Measurements from ENCODE around the gene NDUFA13. TPM values are rescaled to one million over a fixed set of nuclear protein-coding genes. Genes with fewer than 3 reads are reported as not detected.

The NDUFA13 gene
- total and polyA plus RNA-seq, 2 donors, result 219 to 433 TPM

DNA sequence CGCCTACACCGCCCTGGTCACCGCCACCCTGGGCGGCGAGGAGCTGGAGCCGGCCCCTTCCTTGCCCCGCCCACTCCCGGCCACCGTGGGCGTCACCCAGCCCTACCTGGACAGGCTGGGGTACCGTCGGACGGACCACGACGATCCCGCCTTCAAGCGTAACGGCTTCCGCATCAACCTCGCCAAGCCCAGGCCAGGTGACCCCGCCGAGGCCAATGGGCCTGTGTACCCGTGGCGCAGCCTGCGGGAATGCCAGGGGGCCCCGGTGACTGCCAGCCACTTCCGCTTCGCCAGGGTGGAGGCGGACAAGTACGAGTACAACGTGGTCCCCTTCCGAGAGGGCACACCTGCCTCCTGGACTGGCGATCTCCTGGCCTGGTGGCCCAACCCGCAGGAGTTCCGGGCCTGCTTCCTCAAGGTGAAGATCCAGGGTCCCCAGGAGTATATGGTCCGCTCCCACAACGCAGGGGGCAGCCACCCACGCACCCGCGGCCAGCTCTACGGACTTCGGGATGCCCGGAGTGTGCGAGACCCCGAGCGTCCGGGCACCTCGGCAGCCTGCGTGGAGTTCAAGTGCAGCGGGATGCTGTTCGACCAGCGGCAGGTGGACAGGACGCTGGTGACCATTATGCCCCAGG, 29.0 kb downstream of the NDUFA13 start:
- Histone ChIP-seq H3K36me3 (ENCODE audit: control insufficient read depth in 2 of 2, insufficient read depth in 2 of 2, low read length in 1 of 2) (no peaks in the 10 kb centered on the region), H3K9me3 (ENCODE audit: control insufficient read depth in 2 of 2, insufficient read depth in 1 of 2, low read length in 1 of 2) (peaks cover 3 to 31% of the 10 kb centered on the region in 2 donors), H3K4me3 (ENCODE audit: low read length in 2 of 2) (no peak overlapping the region), H3K27ac (ENCODE audit: low read depth in 1 of 2, low read length in 1 of 2) (no peak overlapping the region), H3K4me1 (ENCODE audit: control insufficient read depth in 2 of 2, insufficient read depth in 2 of 2, low read length in 2 of 2) (peaks cover 11 to 13% of the 10 kb centered on the region in 2 donors), H3K27me3 (ENCODE audit: control insufficient read depth in 2 of 2, insufficient read depth in 1 of 2, low read length in 1 of 2) (peaks cover 14 to 36% of the 10 kb centered on the region in 2 donors)
- 94% methylated on average over 53 of the region's 53 CpGs for WGBS
- DNase-seq (ENCODE audit: low read depth in 6 of 9, low spot score in 9 of 9), result no peak

DNA sequence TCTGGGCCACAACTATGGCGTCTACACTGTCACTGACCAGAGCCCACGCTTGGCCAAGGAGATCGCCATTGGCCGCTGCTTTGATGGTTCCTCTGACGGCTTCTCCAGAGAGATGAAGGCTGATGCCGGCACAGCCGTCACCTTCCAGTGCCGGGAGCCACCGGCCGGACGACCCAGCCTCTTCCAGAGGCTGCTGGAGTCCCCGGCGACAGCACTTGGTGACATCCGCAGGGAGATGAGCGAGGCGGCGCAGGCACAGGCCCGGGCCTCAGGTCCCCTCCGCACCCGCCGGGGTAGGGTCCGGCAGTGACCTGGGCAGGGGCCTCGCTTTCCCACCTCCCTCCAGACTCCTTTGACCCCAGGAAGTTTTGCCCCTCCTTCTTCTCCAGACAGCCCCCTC, 29.7 kb downstream of the NDUFA13 start:
- peaks cover 3 to 27% of the 10 kb centered on the region in 2 donors for H3K9me3 ChIP-seq (ENCODE audit: control insufficient read depth in 2 of 2, insufficient read depth in 1 of 2, low read length in 1 of 2)
- H3K4me3 ChIP-seq (ENCODE audit: low read length in 2 of 2), result no peak overlapping the region
- 96% methylated on average over 23 of the region's 23 CpGs for WGBS
- peaks cover 8 to 30% of the 10 kb centered on the region in 2 donors for H3K27me3 ChIP-seq (ENCODE audit: control insufficient read depth in 2 of 2, insufficient read depth in 1 of 2, low read length in 1 of 2)
- H3K36me3 ChIP-seq (ENCODE audit: control insufficient read depth in 2 of 2, insufficient read depth in 2 of 2, low read length in 1 of 2), result no peaks in the 10 kb centered on the region
- peaks cover 9 to 10% of the 10 kb centered on the region in 2 donors for H3K4me1 ChIP-seq (ENCODE audit: control insufficient read depth in 2 of 2, insufficient read depth in 2 of 2, low read length in 2 of 2)
- no peak overlapping the region for H3K27ac ChIP-seq (ENCODE audit: low read depth in 1 of 2, low read length in 1 of 2)
- no peak for DNase-seq (ENCODE audit: low read depth in 6 of 9, low spot score in 9 of 9)

DNA sequence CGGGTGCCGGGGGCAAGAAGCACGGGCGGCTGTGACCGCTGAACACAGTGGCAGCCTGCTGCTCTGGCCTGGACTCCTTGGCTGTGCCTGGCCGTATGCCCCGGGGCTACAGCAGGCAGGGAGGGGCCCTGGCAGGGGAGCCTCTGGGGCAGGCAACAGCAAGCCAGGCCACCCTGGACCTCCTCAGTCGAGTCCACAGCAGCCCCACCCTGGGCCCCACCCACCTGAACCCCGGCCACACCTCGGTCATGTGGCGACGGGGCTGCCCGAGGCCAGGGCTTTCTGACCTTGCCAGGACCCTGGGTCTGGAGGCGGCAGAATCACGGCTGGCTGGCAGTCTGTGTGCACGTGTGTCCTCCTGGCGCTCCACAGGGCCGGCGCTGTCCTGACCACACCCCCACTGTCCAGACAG, 30.7 kb downstream of the NDUFA13 start:
- Histone ChIP-seq H3K4me3 (ENCODE audit: low read length in 2 of 2) (no peak overlapping the region), H3K36me3 (ENCODE audit: control insufficient read depth in 2 of 2, insufficient read depth in 2 of 2, low read length in 1 of 2) (no peaks in the 10 kb centered on the region), H3K27me3 (ENCODE audit: control insufficient read depth in 2 of 2, insufficient read depth in 1 of 2, low read length in 1 of 2) (peaks cover 0 to 19% of the 10 kb centered on the region in 2 donors), H3K4me1 (ENCODE audit: control insufficient read depth in 2 of 2, insufficient read depth in 2 of 2, low read length in 2 of 2) (no peaks in the 10 kb centered on the region), H3K27ac (ENCODE audit: low read depth in 1 of 2, low read length in 1 of 2) (no peak overlapping the region), H3K9me3 (ENCODE audit: control insufficient read depth in 2 of 2, insufficient read depth in 1 of 2, low read length in 1 of 2) (peaks cover 3 to 25% of the 10 kb centered on the region in 2 donors)
- DNase-seq (ENCODE audit: low read depth in 6 of 9, low spot score in 9 of 9), result no peak
- WGBS, result 89% methylated on average over 19 of the region's 19 CpGs

DNA sequence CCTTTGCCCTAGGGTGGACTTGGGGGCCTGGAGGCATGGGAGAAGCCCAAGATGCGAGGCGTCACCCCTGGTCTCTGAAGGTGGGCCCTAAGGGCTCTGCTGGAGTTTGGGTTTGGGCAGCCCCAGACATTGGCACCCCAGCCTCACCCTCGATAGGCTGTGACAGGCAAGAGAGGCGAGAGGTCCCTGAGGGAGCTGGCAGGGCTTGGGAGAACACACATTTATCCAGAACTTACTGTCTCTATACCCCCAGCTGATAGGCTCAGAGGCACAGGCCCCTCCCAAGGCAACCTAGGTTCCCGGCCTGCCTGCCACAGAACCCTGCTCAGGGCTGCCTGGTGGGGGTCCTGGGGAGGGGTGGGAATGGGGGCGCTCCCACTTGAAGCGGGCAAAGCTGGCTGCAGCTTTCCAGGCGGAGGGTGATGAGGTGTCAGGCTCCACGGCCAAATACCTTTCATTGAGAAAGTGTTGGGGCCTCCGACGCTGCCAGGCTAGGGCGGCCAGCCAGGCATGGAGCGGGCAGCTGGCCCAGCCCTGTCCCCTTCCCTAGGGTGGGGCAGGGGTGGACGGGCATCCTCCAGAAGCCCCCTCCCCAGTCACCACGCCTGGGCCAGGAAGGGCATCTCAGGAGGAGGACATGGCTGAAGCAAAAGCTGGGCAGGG, 31.8 kb downstream of the NDUFA13 start:
- H3K9me3 ChIP-seq (ENCODE audit: control insufficient read depth in 2 of 2, insufficient read depth in 1 of 2, low read length in 1 of 2), result peaks cover 3 to 25% of the 10 kb centered on the region in 2 donors
- H3K4me1 ChIP-seq (ENCODE audit: control insufficient read depth in 2 of 2, insufficient read depth in 2 of 2, low read length in 2 of 2), result no peaks in the 10 kb centered on the region
- H3K36me3 ChIP-seq (ENCODE audit: control insufficient read depth in 2 of 2, insufficient read depth in 2 of 2, low read length in 1 of 2), result no peaks in the 10 kb centered on the region
- no peak for DNase-seq (ENCODE audit: low read depth in 6 of 9, low spot score in 9 of 9)
- H3K27me3 ChIP-seq (ENCODE audit: control insufficient read depth in 2 of 2, insufficient read depth in 1 of 2, low read length in 1 of 2), result peaks cover 0 to 13% of the 10 kb centered on the region in 2 donors
- WGBS, result 84% methylated on average over 15 of the region's 15 CpGs
- H3K27ac ChIP-seq (ENCODE audit: low read depth in 1 of 2, low read length in 1 of 2), result no peak overlapping the region
- H3K4me3 ChIP-seq (ENCODE audit: low read length in 2 of 2), result no peak overlapping the region

DNA sequence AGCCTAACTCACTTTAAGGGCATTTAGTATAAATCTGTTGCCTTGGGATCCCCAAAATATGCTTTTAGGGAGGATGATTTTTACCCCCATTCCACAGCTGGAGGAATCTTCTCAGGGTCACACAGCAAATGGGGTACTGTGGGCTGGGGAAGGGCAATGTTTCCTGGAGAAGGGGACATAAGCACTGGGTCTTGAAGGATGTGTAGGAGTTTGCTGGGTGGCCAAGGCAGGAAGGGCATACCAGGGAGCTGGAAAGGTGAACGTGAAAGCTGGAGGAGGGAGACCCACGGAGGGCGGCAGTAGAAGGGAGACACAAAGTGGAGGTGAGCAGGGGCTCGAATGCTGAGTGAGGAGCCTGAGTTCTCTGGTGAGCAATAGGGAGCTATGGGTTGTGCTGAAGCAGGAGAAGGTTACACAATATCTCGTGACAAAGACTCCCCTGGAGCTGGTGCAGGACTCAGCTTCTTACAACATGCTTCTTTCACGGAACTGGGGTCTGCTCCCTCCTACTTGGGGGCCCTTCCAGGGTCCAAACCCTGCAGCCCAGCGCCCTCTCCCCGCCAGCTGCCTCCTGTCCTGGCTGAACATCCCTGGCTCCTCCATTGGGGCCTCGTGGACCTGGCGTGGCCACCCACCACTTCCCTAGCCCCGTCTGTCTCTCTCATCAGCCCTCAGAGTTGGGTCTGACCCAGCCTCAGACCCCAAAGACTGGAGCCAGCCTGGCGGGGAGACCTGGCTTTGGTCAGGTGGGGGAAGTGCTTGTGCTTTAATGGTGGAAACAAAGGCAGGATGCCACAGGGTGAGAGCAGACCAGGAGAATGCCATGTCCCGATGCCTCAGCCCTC, 33.1 kb downstream of the NDUFA13 start:
- 66% methylated on average over 13 of the region's 13 CpGs for WGBS
- Histone ChIP-seq H3K36me3 (ENCODE audit: control insufficient read depth in 2 of 2, insufficient read depth in 2 of 2, low read length in 1 of 2) (no peaks in the 10 kb centered on the region), H3K4me3 (ENCODE audit: low read length in 2 of 2) (no peak overlapping the region), H3K4me1 (ENCODE audit: control insufficient read depth in 2 of 2, insufficient read depth in 2 of 2, low read length in 2 of 2) (no peaks in the 10 kb centered on the region), H3K27me3 (ENCODE audit: control insufficient read depth in 2 of 2, insufficient read depth in 1 of 2, low read length in 1 of 2) (peaks cover 0 to 13% of the 10 kb centered on the region in 2 donors), H3K27ac (ENCODE audit: low read depth in 1 of 2, low read length in 1 of 2) (no peak overlapping the region), H3K9me3 (ENCODE audit: control insufficient read depth in 2 of 2, insufficient read depth in 1 of 2, low read length in 1 of 2) (peaks cover 1 to 20% of the 10 kb centered on the region in 2 donors)
- DNase-seq (ENCODE audit: low read depth in 6 of 9, low spot score in 9 of 9), result no peak

DNA sequence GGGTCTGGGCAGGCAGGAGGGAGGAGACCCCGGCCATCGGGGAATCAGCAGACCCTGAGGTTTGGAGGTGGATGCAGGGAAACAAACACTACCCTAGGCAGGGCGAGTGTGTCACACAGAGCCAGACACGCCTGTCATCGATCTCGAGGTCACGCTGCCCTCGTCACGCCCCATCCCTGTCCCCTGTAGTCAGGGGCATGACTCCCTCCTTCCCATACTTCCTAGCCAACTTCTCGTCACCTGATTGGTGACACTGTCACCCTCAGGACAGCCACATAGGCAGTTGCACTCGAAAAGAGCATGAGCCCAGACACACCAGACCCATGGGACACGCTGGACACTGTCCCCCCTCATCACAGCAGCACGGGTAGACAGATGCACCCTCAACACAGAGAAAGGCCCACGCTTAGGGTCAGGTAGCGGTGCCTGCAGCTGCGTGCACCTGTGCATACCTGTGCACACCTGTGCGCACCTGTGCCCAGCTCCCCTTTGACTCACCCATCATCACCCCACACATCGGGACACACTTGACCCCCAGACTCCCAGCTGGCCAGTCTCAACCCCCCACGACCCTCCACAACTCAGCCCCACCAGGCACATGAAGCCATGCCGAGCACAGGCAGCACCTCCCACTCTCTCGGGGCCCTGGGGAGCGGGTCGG, 33.9 kb downstream of the NDUFA13 start:
- Histone ChIP-seq H3K4me3 (ENCODE audit: low read length in 2 of 2) (no peak overlapping the region), H3K4me1 (ENCODE audit: control insufficient read depth in 2 of 2, insufficient read depth in 2 of 2, low read length in 2 of 2) (no peaks in the 10 kb centered on the region), H3K9me3 (ENCODE audit: control insufficient read depth in 2 of 2, insufficient read depth in 1 of 2, low read length in 1 of 2) (peaks cover under 1 to 13% of the 10 kb centered on the region in 2 donors), H3K36me3 (ENCODE audit: control insufficient read depth in 2 of 2, insufficient read depth in 2 of 2, low read length in 1 of 2) (no peaks in the 10 kb centered on the region), H3K27me3 (ENCODE audit: control insufficient read depth in 2 of 2, insufficient read depth in 1 of 2, low read length in 1 of 2) (peaks cover 0 to 13% of the 10 kb centered on the region in 2 donors), H3K27ac (ENCODE audit: low read depth in 1 of 2, low read length in 1 of 2) (no peak overlapping the region)
- no peak for DNase-seq (ENCODE audit: low read depth in 6 of 9, low spot score in 9 of 9)
- 86% methylated on average over 23 of the region's 23 CpGs for WGBS

DNA sequence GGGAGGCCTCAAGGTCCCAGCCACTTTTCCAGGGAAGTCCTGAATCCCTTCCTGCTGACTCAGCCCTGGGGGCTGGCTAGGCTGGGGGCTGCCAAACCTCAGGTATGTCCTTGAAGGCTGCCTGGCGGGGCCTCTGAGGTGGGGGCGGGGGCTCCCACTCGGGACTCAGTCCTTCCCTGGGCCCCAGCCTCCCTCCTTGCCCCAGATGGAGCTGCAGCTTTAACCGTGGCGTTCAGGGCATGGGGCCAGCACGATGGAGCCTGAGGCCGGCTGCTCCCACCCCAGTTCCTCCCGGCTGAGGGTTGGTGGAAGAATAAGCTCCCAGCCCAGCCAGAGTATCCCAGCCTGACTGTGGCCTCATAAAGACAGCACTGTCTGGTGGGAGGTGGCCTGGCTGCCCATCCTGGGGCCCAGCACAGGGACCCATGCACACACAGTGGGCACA, 34.5 kb downstream of the NDUFA13 start:
- Histone ChIP-seq H3K27me3 (ENCODE audit: control insufficient read depth in 2 of 2, insufficient read depth in 1 of 2, low read length in 1 of 2) (peaks cover 0 to 13% of the 10 kb centered on the region in 2 donors), H3K9me3 (ENCODE audit: control insufficient read depth in 2 of 2, insufficient read depth in 1 of 2, low read length in 1 of 2) (peaks cover 0 to 7% of the 10 kb centered on the region in 2 donors), H3K27ac (ENCODE audit: low read depth in 1 of 2, low read length in 1 of 2) (no peak overlapping the region), H3K4me3 (ENCODE audit: low read length in 2 of 2) (no peak overlapping the region), H3K36me3 (ENCODE audit: control insufficient read depth in 2 of 2, insufficient read depth in 2 of 2, low read length in 1 of 2) (no peaks in the 10 kb centered on the region), H3K4me1 (ENCODE audit: control insufficient read depth in 2 of 2, insufficient read depth in 2 of 2, low read length in 2 of 2) (no peaks in the 10 kb centered on the region)
- WGBS, result 75% methylated on average over 8 of the region's 8 CpGs
- DNase-seq (ENCODE audit: low read depth in 6 of 9, low spot score in 9 of 9), result no peak

DNA sequence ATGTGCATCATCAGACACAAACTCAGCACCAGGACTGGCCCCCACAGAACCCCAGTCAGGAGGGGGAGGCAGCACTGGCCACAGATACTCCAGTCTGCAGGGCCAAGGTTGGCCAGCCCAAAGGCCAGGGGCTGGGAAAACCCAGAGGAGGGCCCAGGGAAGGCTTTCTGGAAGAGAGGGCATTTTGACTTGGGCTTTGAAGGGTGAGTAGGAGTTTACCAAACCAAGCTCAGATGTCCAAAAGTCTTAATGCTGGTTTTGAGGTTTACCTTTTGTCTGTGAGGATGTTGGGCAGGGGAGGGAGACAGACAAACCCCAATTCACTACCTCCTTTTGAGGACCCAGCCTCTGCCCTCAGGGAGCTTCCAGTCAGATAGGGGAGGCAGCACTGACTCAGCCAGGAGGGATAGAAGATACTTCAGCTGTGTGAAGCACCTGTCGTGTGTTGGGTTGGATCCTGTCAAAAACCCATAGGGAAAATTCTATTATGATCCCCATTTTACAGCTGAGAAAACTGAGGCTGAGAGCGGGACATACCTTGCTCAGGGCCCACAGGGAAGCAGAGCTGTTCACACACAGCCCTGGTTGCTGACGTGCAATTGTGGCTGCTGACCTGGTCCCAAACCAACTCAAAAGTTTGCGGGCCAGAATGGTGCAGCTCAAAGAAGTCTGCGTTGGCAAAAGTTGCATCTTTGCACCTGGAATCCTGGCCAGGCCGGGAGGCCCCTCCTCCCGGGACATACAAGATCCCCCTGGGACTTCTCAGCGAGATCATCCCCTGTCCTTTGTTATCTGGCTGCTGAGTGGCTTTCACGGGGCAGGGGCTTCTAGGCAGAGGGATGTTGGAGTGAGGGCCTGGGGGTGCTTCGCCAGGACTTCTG, 35.2 kb downstream of the NDUFA13 start:
- H3K27me3 ChIP-seq (ENCODE audit: control insufficient read depth in 2 of 2, insufficient read depth in 1 of 2, low read length in 1 of 2), result peaks cover 0 to 13% of the 10 kb centered on the region in 2 donors

More for the DNA sequence above, 35.2 kb downstream of the NDUFA13 start:
- Histone ChIP-seq H3K9me3 (ENCODE audit: control insufficient read depth in 2 of 2, insufficient read depth in 1 of 2, low read length in 1 of 2) (peaks cover 0 to 4% of the 10 kb centered on the region in 2 donors), H3K36me3 (ENCODE audit: control insufficient read depth in 2 of 2, insufficient read depth in 2 of 2, low read length in 1 of 2) (no peaks in the 10 kb centered on the region), H3K4me1 (ENCODE audit: control insufficient read depth in 2 of 2, insufficient read depth in 2 of 2, low read length in 2 of 2) (no peaks in the 10 kb centered on the region), H3K4me3 (ENCODE audit: low read length in 2 of 2) (no peak overlapping the region), H3K27ac (ENCODE audit: low read depth in 1 of 2, low read length in 1 of 2) (no peak overlapping the region)
- 90% methylated on average over 10 of the region's 10 CpGs for WGBS
- no peak for DNase-seq (ENCODE audit: low read depth in 6 of 9, low spot score in 9 of 9)

Measured in thymus (tissue), 11 donors.